Natural killer cell (primary cell): ENCODE measurements around the gene ZDHHC5. TPM values are rescaled to one million over a fixed set of nuclear protein-coding genes. Genes with fewer than 3 reads are reported as not detected.

ENCODE experiments used
- ATAC-seq, 3 donors: fragments of 150-1000 bp in 2 of 3; fragments of 200-7000 bp in 1 of 3; cut with Tn5 transposase; 1 replicate in 1 of 3; 2 replicates in 2 of 3; pipeline ENCODE4 v1.10.0; 2021; ENCODE audit warnings: mild to moderate bottlenecking in 2 of 3, moderate library complexity in 2 of 3
- DNase-seq, 2 donors: peaks; one replicate each; pipeline versions ENCODE4 v3.0.0 to v3.0.0-alpha.2; 2013 to 2021; ENCODE audit warnings: mixed read lengths in 1 of 2
- H3K27ac ChIP-seq: one replicate; pipeline ENCODE4 v1.5.1; 2013; ENCODE audit warnings: mild to moderate bottlenecking, low read length
- H3K27me3 ChIP-seq: one replicate; pipeline ENCODE4 v1.6.1; 2013; ENCODE audit warnings: low read length; ENCODE audit not compliant: control insufficient read depth, insufficient read depth
- H3K36me3 ChIP-seq: one replicate; pipeline ENCODE4 v1.6.1; 2013; ENCODE audit warnings: low read length; ENCODE audit not compliant: control insufficient read depth, insufficient read depth
- H3K4me1 ChIP-seq: one replicate; pipeline ENCODE4 v1.6.1; 2013; ENCODE audit warnings: low read length; ENCODE audit not compliant: control insufficient read depth, insufficient read depth
- H3K4me3 ChIP-seq: one replicate; pipeline ENCODE4 v1.5.1; 2013; ENCODE audit warnings: low read length
- H3K9me3 ChIP-seq: one replicate; pipeline ENCODE4 v1.6.1; 2013; ENCODE audit warnings: low read length; ENCODE audit not compliant: control insufficient read depth, insufficient read depth
- H3K27ac Mint-ChIP-seq, 2 donors: one replicate each; pipeline ENCODE4 v1.8.0; 2022; ENCODE audit warnings: mild to moderate bottlenecking in 2 of 2, mixed read lengths in 2 of 2, moderate library complexity in 1 of 2
- H3K27me3 Mint-ChIP-seq, 2 donors: one replicate each; pipeline ENCODE4 v1.8.0; 2022; ENCODE audit warnings: low read depth in 2 of 2, mixed read lengths in 2 of 2
- H3K36me3 Mint-ChIP-seq: one replicate; pipeline ENCODE4 v1.8.0; 2022; ENCODE audit warnings: mixed read lengths
- H3K4me1 Mint-ChIP-seq, 2 donors: one replicate each; pipeline ENCODE4 v1.8.0; 2022; ENCODE audit warnings: mixed read lengths in 2 of 2
- H3K4me3 Mint-ChIP-seq: one replicate; pipeline ENCODE4 v1.8.0; 2022; ENCODE audit warnings: mild to moderate bottlenecking, moderate library complexity, mixed read lengths
- H3K9me3 Mint-ChIP-seq, 2 donors: one replicate each; pipeline ENCODE4 v1.8.0; 2022; ENCODE audit warnings: mixed read lengths in 2 of 2
- CTCF ChIP-seq: fragments of 200-600 bp; IDR thresholded peaks from one replicate; pipeline ENCODE4 v1.8.0; 2022; ENCODE audit warnings: antibody characterized with exemption
- WGBS: methylation state at CpG from one replicate; pipeline ENCODE4 v1.1.7; 2013; ENCODE audit warnings: missing lambda C conversion rate; ENCODE audit not compliant: insufficient coverage; 5-methylcytosine and 5-hydroxymethylcytosine counted together
- intact Hi-C: fragments of 100-400 bp; cut with micrococcal nuclease; formaldehyde crosslinking; loops from one replicate; pipeline ENCODE4 v1.14.2; 2022
- total RNA-seq, 4 donors: library from RNA; stranded (reverse); fragments of 120-200 nt in 1 of 4; gene quantifications; one replicate each; pipeline versions ENCODE4 v1.2.3 to v1.2.4, GENCODE V29; 2013 to 2022

Gene ZDHHC5
- total RNA-seq, 3 donors from 2014 or later (not counting 1 experiment from before 2014, with no cell fraction given): 46.1 to 64.0 (median 55.5) TPM

GRCh38 chr11:57638811-57639320 is 29.0 kb upstream of the ZDHHC5 start:
- TF ChIP-seq CTCF: no peak
- Mint-ChIP-seq H3K27me3 (peaks cover 36 to 37% of the 10 kb centered on the region in 2 donors), H3K4me3 (peak overlapping the region; percentile 89), H3K27ac (peak overlapping the region in 1 of 2 donors; percentile 75), H3K9me3 (no peaks in the 10 kb centered on the region), H3K4me1 (peaks cover 9 to 19% of the 10 kb centered on the region in 2 donors), H3K36me3 (no peaks in the 10 kb centered on the region)
- Histone ChIP-seq H3K4me3 (peak overlapping the region; percentile 45), H3K27ac (no peak overlapping the region), H3K9me3 (no peaks in the 10 kb centered on the region), H3K4me1 (peaks cover 24% of the 10 kb centered on the region), H3K27me3 (peaks cover 15% of the 10 kb centered on the region), H3K36me3 (no peaks in the 10 kb centered on the region)
- ATAC-seq: peak; percentile 22 to 44 (median 42)
- intact Hi-C loops: no loop called here
- peak in 1 of 2 donors; percentile 38 for DNase-seq
- 2% methylated on average over 17 of the region's 19 CpGs for WGBS

GRCh38 chr11:57639321-57640067 is 28.4 kb upstream of the ZDHHC5 start:
- ATAC-seq: peak in 2 of 3 donors; percentile 3 to 19
- 36% methylated on average over 10 of the region's 15 CpGs for whole genome bisulfite sequencing
- intact Hi-C loops: loop anchor here (2.0 kb wide), 1 partner anchor 183 kb away; no protein-coding TSS in a partner anchor
- Histone ChIP-seq H3K36me3 (no peaks in the 10 kb centered on the region), H3K9me3 (no peaks in the 10 kb centered on the region), H3K4me3 (no peak overlapping the region), H3K27ac (no peak overlapping the region), H3K27me3 (peaks cover 16% of the 10 kb centered on the region), H3K4me1 (peaks cover 24% of the 10 kb centered on the region)
- peak overlapping the region in 1 of 2 donors; percentile 75 for H3K27ac Mint-ChIP-seq
- H3K9me3 Mint-ChIP-seq: no peaks in the 10 kb centered on the region
- H3K4me3 Mint-ChIP-seq: peak overlapping the region; percentile 89
- no peak for TF ChIP-seq CTCF
- H3K27me3 Mint-ChIP-seq: peaks cover 32 to 33% of the 10 kb centered on the region in 2 donors
- no peaks in the 10 kb centered on the region for H3K36me3 Mint-ChIP-seq
- DNase-seq: peak in 1 of 2 donors; percentile 23
- H3K4me1 Mint-ChIP-seq: peaks cover 9 to 19% of the 10 kb centered on the region in 2 donors

- Histone ChIP-seq H3K27me3 (peaks cover 18% of the 10 kb centered on the region), H3K36me3 (no peaks in the 10 kb centered on the region), H3K27ac (no peak overlapping the region), H3K4me1 (peaks cover 24% of the 10 kb centered on the region), H3K9me3 (no peaks in the 10 kb centered on the region), H3K4me3 (no peak overlapping the region)
- H3K4me1 Mint-ChIP-seq: peaks cover 9 to 19% of the 10 kb centered on the region in 2 donors
- no peak for DNase-seq
- no peak for ATAC-seq
- H3K4me3 Mint-ChIP-seq: no peak overlapping the region
- H3K36me3 Mint-ChIP-seq: no peaks in the 10 kb centered on the region
- H3K27me3 Mint-ChIP-seq: peaks cover 27 to 32% of the 10 kb centered on the region in 2 donors
- H3K27ac Mint-ChIP-seq: peak overlapping the region in 1 of 2 donors; percentile 4
- 80% methylated on average over 9 of the region's 9 CpGs for WGBS
- TF ChIP-seq CTCF: no peak
- intact Hi-C loops: loop anchor here (2.0 kb wide), 1 partner anchor 183 kb away; no protein-coding TSS in a partner anchor
- no peaks in the 10 kb centered on the region for H3K9me3 Mint-ChIP-seq
These were observed 27.7 kb upstream of the ZDHHC5 start for GRCh38 chr11:57640068-57640800.
